ENCODE data around the gene VWA5B2.

VWA5B2 gene

DNA sequence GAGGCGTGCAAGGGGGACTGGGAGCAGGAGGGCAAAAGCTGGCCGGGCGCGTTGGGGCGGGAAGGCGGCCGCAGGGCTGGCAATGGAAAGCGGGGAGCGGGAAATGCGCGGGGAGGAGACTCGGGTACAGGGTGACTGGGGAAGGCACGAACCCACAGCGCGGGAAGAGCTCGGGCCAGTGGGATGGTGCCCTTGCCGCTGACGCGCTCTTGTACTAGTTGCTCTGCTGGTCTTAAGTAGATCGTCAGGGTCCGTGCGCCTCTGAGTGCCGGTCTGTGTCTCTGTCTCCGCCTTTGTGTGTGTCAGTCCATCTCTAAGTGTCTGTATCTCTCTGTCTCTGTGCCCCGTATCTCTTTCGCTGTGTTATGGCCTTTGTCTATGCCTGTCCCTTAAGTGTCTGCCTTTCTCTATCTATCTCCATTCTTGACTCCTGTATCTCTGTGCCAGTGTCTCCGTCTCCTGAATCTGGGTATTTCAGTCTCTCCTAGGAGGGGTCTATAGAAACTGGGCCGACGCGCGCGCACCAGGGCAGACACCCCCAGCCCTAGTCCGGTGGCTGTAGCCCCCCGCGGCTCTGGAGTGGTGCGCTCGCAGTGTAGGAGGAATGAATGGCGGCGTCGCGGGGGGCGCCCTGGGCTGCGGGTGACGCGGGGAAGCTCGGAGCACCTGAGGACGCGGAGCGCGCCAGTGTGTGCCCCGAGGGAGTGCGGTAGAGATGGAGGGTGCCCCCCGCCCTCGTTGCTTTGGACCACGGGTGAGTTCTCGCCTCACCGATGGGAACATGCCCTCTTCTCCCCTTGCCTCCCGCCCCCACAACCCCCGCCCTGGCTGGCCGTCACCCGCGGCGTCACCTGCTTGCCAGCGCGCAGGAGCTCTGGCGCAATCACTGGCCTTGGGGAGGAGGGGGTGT, 32.7 kb downstream of the VWA5B2 start (continued):
- TF ChIP-seq ZNF518A (tag by site-specific recombination; conservative IDR thresholded peaks at IDR 0.05; ENCODE audit: low read depth), result no peak
- TF ChIP-seq ZNF280D (tag by site-specific recombination; IDR thresholded peaks at IDR 0.05), result no peak
- TF ChIP-seq YY2 (tag by site-specific recombination; IDR thresholded peaks at IDR 0.05), result no peak
- TF ChIP-seq ZNF148 (tag by site-specific recombination; IDR thresholded peaks at IDR 0.05; ENCODE audit: borderline replicate concordance), result no peak
- no peak for TF ChIP-seq ZSCAN4 (tag by site-specific recombination; IDR thresholded peaks at IDR 0.05)
- no peak for TF ChIP-seq ZNF514 (tag by site-specific recombination; IDR thresholded peaks at IDR 0.05)
- no peak for TF ChIP-seq ZNF530 (tag by site-specific recombination; IDR thresholded peaks at IDR 0.05; ENCODE audit: low read depth)
- 0 out of 2 replicates have a peak, but pooled peaks have one; percentile 49 for TF ChIP-seq KLF8 (tag by site-specific recombination; IDR thresholded peaks at IDR 0.05)
- no peak for TF ChIP-seq ZNF623 (tag by site-specific recombination; IDR thresholded peaks at IDR 0.05)
- TF ChIP-seq ZNF76 (tag by site-specific recombination; IDR thresholded peaks at IDR 0.05; ENCODE audit: borderline replicate concordance, low read depth), result 0 out of 2 replicates have a peak, but pooled peaks have one; percentile 47
- no peak for TF ChIP-seq ZNF610 (tag by site-specific recombination; IDR thresholded peaks at IDR 0.05; ENCODE audit: borderline replicate concordance)
- no peak for TF ChIP-seq ZNF202 (tag by site-specific recombination; IDR thresholded peaks at IDR 0.05; ENCODE audit: borderline replicate concordance)
- TF ChIP-seq, protein P1, sequence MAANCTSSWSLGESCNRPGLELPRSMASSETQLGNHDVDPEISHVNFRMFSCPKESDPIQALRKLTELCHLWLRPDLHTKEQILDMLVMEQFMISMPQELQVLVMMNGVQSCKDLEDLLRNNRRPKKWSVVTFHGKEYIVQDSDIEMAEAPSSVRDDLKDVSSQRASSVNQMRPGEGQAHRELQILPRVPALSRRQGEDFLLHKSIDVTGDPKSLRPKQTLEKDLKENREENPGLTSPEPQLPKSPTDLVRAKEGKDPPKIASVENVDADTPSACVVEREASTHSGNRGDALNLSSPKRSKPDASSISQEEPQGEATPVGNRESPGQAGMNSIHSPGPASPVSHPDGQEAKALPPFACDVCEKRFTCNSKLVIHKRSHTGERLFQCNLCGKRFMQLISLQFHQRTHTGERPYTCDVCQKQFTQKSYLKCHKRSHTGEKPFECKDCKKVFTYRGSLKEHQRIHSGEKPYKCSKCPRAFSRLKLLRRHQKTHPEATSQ (tag by site-specific recombination; IDR thresholded peaks at IDR 0.05), result no peak
- no peak; the same call in 1 of the 2 replicates for TF ChIP-seq ZNF341 (tag by site-specific recombination; IDR thresholded peaks at IDR 0.05; ENCODE audit: low read depth)
- no peak for TF ChIP-seq ZNF146 (tag by site-specific recombination; IDR thresholded peaks at IDR 0.05)
- peak; percentile 88 for TF ChIP-seq ZBTB8A (tag by site-specific recombination; IDR thresholded peaks at IDR 0.05)
- TF ChIP-seq, protein P2, sequence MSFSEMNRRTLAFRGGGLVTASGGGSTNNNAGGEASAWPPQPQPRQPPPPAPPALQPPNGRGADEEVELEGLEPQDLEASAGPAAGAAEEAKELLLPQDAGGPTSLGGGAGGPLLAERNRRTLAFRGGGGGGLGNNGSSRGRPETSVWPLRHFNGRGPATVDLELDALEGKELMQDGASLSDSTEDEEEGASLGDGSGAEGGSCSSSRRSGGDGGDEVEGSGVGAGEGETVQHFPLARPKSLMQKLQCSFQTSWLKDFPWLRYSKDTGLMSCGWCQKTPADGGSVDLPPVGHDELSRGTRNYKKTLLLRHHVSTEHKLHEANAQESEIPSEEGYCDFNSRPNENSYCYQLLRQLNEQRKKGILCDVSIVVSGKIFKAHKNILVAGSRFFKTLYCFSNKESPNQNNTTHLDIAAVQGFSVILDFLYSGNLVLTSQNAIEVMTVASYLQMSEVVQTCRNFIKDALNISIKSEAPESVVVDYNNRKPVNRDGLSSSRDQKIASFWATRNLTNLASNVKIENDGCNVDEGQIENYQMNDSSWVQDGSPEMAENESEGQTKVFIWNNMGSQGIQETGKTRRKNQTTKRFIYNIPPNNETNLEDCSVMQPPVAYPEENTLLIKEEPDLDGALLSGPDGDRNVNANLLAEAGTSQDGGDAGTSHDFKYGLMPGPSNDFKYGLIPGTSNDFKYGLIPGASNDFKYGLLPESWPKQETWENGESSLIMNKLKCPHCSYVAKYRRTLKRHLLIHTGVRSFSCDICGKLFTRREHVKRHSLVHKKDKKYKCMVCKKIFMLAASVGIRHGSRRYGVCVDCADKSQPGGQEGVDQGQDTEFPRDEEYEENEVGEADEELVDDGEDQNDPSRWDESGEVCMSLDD (tag by site-specific recombination; IDR thresholded peaks at IDR 0.05), result peak; percentile 33; the same call in 1 of the 2 replicates
- TF ChIP-seq ZNF639 (tag by site-specific recombination; IDR thresholded peaks at IDR 0.05), result no peak

Data from HEK293 (cell line).